CD4-positive, CD25-positive, alpha-beta regulatory T cell (primary cell): ENCODE results near the gene IGDCC3. TPM values are rescaled to one million over a fixed set of nuclear protein-coding genes. Genes with fewer than 3 reads are reported as not detected.

Source experiments
- ATAC-seq, 2 donors: fragments of 150-1000 bp; cut with Tn5 transposase; one replicate each; pipeline ENCODE4 v1.10.0; 2021; ENCODE audit warnings: low read depth in 2 of 2, moderate number of reproducible peaks in 2 of 2, moderate library complexity in 1 of 2
- DNase-seq, 3 donors: peaks; one replicate each; pipeline versions ENCODE4 v3.0.0 to v3.0.0-alpha.2; 2012 to 2022; ENCODE audit warnings: mixed read lengths in 1 of 3
- H3K27ac ChIP-seq: one replicate; pipeline ENCODE4 v1.7.0; 2013; ENCODE audit warnings: mild to moderate bottlenecking, low read length; ENCODE audit not compliant: insufficient read depth, poor library complexity, severe bottlenecking
- H3K27me3 ChIP-seq: one replicate; pipeline ENCODE4 v1.7.0; 2013; ENCODE audit warnings: low read length; ENCODE audit not compliant: control insufficient read depth, insufficient read depth
- H3K36me3 ChIP-seq: one replicate; pipeline ENCODE4 v1.7.0; 2013; ENCODE audit warnings: mild to moderate bottlenecking, low read length, moderate library complexity; ENCODE audit not compliant: control insufficient read depth, insufficient read depth
- H3K4me1 ChIP-seq: 2 replicates; pipeline ENCODE4 v1.7.0; 2013; ENCODE audit warnings: mild to moderate bottlenecking, low read length; ENCODE audit not compliant: insufficient read depth, control insufficient read depth, poor library complexity, severe bottlenecking
- H3K4me3 ChIP-seq: one replicate; pipeline ENCODE4 v1.7.0; 2013; ENCODE audit warnings: low read depth, mild to moderate bottlenecking, low read length, moderate library complexity
- H3K9me3 ChIP-seq, 2 experiments: 1 replicate in 1 of 2; 2 replicates in 1 of 2; pipeline ENCODE4 v1.7.0; 2013; ENCODE audit warnings: low read length in 2 of 2, mild to moderate bottlenecking in 1 of 2, moderate library complexity in 1 of 2; ENCODE audit not compliant: control insufficient read depth in 2 of 2
- H3K27ac Mint-ChIP-seq, 3 donors: one replicate each; pipeline ENCODE4 v1.8.0; 2020 to 2022; ENCODE audit warnings: mild to moderate bottlenecking in 3 of 3, mixed read lengths in 3 of 3, moderate library complexity in 2 of 3
- H3K27me3 Mint-ChIP-seq: one replicate; pipeline ENCODE4 v1.8.0; 2022; ENCODE audit warnings: mild to moderate bottlenecking, mixed read lengths
- H3K36me3 Mint-ChIP-seq: one replicate; pipeline ENCODE4 v1.8.0; 2020; ENCODE audit warnings: mixed read lengths
- H3K4me1 Mint-ChIP-seq, 4 donors: one replicate each; pipeline ENCODE4 v1.8.0; 2020 to 2022; ENCODE audit warnings: mixed read lengths in 4 of 4, mild to moderate bottlenecking in 1 of 4
- H3K4me3 Mint-ChIP-seq, 4 donors: one replicate each; pipeline ENCODE4 v1.8.0; 2020 to 2022; ENCODE audit warnings: mild to moderate bottlenecking in 4 of 4, mixed read lengths in 4 of 4, moderate library complexity in 3 of 4
- H3K9me3 Mint-ChIP-seq, 7 donors: one replicate each; pipeline ENCODE4 v1.8.0; 2020 to 2022; ENCODE audit warnings: mixed read lengths in 7 of 7, mild to moderate bottlenecking in 3 of 7, moderate library complexity in 2 of 7
- polyA plus RNA-seq, 4 donors: library from polyadenylated mRNA; unstranded; fragments of 300-500 nt; fragmentation: Illumina TruSeq; gene quantifications; one replicate each; pipeline ENCODE4 v1.2.3, GENCODE V29; 2021
- total RNA-seq: library from RNA; stranded (reverse); gene quantifications from one replicate; pipeline ENCODE4 v1.2.3, GENCODE V29; 2022

The IGDCC3 gene
- total and polyA plus RNA-seq, 5 donors from 2014 or later, result not detected

DNA sequence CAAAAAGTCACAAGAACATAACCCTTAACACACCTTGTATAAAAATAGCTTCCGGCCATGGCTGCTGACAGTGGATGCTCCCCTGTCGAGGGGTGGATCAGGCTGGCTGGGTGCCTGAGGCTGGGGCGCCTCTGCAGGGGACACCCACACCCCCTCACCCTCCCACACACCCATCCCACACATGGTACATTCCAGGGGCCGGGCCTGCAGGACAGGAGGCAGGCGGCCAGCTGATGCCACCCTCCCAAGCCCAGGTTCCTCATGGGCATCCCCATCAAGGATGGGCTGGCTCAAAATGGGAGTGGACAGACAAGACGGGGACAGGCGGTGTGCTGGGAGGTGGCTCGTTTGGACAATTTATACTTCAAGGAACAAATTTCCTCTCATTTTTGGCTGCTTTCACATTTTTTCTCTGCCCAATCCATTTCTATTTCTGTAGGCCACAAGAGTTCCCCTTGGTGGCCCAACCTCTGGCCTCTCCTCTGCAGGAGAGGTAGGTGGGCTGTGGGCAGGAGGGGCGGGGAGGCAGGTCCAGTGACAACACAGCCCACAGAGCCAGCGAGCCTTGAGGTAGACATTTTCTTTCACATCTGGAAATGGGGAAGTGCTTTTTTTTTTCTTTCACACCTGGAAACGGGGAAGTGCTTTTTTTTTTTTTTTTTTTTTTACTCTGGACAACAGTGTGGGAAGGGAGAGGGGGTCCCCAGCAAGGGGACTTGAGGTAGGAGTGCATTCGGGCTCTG, 50.0 kb downstream of the IGDCC3 start:
- H3K27ac ChIP-seq, result no peak overlapping the region
- no peaks in the 10 kb centered on the region for H3K27me3 ChIP-seq
- peaks cover 0 to 1% (median 0%) of the 10 kb centered on the region in 7 donors for H3K9me3 Mint-ChIP-seq
- no peaks in the 10 kb centered on the region for H3K4me1 Mint-ChIP-seq
- ATAC-seq, result no peak
- H3K4me3 Mint-ChIP-seq, result no peak overlapping the region
- H3K36me3 ChIP-seq, result no peaks in the 10 kb centered on the region
- H3K4me3 ChIP-seq, result no peak overlapping the region
- H3K4me1 ChIP-seq, result no peaks in the 10 kb centered on the region
- no peak overlapping the region for H3K27ac Mint-ChIP-seq
- peaks cover 16% of the 10 kb centered on the region for H3K27me3 Mint-ChIP-seq
- H3K9me3 ChIP-seq, result no peaks in the 10 kb centered on the region
- H3K36me3 Mint-ChIP-seq, result no peaks in the 10 kb centered on the region
- no peak for DNase-seq

DNA sequence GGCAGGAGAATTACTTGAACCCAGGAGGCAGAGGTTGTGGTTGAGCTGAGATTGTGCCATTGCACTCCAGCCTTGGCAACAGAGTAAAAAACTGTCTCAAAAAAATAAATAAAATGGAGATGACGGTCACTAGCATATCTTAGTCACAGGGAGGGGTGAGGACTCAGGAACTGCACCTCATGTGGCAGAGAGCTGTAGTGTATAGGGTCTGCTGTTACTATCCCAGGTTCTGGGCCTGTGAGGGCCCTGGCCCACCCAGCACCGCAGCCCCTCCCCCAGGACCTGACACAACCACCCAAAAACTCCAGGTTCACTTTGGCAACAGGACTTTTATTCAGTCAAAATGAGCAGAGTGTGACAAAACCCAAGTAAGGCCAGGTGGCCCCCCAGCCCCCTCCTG, 51.0 kb downstream of the IGDCC3 start:
- Mint-ChIP-seq H3K27ac (no peak overlapping the region), H3K4me1 (no peaks in the 10 kb centered on the region), H3K27me3 (peaks cover 25% of the 10 kb centered on the region), H3K9me3 (peaks cover 0 to 1% (median 0%) of the 10 kb centered on the region in 7 donors), H3K36me3 (no peaks in the 10 kb centered on the region), H3K4me3 (no peak overlapping the region)
- Histone ChIP-seq H3K4me3 (no peak overlapping the region), H3K27ac (no peak overlapping the region), H3K4me1 (no peaks in the 10 kb centered on the region), H3K27me3 (no peaks in the 10 kb centered on the region), H3K9me3 (no peaks in the 10 kb centered on the region), H3K36me3 (no peaks in the 10 kb centered on the region)
- no peak for ATAC-seq
- DNase-seq, result no peak

DNA sequence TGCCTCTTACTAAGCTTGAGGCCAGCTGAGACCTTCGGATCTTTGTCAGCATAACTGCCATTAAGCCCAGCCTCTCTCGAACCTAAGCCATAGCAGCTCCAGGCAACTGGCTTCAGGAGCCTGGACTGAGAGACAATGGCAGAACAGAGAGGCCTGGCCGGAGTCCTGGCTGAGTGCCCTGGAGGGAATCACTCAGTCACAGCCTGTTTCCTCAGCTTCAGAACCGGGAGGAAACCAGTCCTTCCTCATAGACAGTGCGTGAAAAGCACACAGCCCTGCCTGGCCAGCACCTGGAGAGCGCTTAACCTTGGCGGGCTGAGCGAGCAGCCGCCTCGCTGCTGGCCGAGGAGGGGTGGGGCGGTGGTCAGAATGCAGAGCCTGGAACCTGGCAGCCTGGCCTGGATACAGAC, 51.7 kb downstream of the IGDCC3 start:
- H3K27ac ChIP-seq, result no peak overlapping the region
- no peaks in the 10 kb centered on the region for H3K27me3 ChIP-seq
- Mint-ChIP-seq H3K4me3 (no peak overlapping the region), H3K27ac (peak overlapping the region in 1 of 3 donors; percentile 82), H3K27me3 (peaks cover 25% of the 10 kb centered on the region), H3K36me3 (no peaks in the 10 kb centered on the region), H3K9me3 (peaks cover 0 to 1% (median 0%) of the 10 kb centered on the region in 7 donors), H3K4me1 (no peaks in the 10 kb centered on the region)
- no peak overlapping the region for H3K4me3 ChIP-seq
- H3K4me1 ChIP-seq, result no peaks in the 10 kb centered on the region
- ATAC-seq (no peak), DNase-seq (no peak)
- H3K36me3 ChIP-seq, result no peaks in the 10 kb centered on the region
- no peaks in the 10 kb centered on the region for H3K9me3 ChIP-seq

GRCh38 chr15:65323071-65323511, 54.7 kb downstream of the IGDCC3 start:
- no peak overlapping the region for H3K27ac ChIP-seq
- Mint-ChIP-seq H3K27me3 (peaks cover 38% of the 10 kb centered on the region), H3K36me3 (no peaks in the 10 kb centered on the region), H3K4me3 (no peak overlapping the region), H3K4me1 (no peaks in the 10 kb centered on the region), H3K27ac (no peak overlapping the region), H3K9me3 (peaks cover 0 to 1% (median 0%) of the 10 kb centered on the region in 7 donors)
- ATAC-seq, result no peak
- no peak for DNase-seq
- H3K27me3 ChIP-seq, result no peaks in the 10 kb centered on the region
- no peaks in the 10 kb centered on the region for H3K4me1 ChIP-seq
- H3K4me3 ChIP-seq, result no peak overlapping the region
- no peaks in the 10 kb centered on the region for H3K36me3 ChIP-seq
- H3K9me3 ChIP-seq, result no peaks in the 10 kb centered on the region

- peak; percentile 58 to 76 (median 74) for DNase-seq
- H3K4me1 ChIP-seq, result no peaks in the 10 kb centered on the region
- no peak overlapping the region for H3K4me3 ChIP-seq
- Mint-ChIP-seq H3K4me1 (no peaks in the 10 kb centered on the region), H3K9me3 (no peaks in the 10 kb centered on the region), H3K4me3 (no peak overlapping the region), H3K27ac (peak overlapping the region in 1 of 3 donors; percentile 40), H3K27me3 (peaks cover 33% of the 10 kb centered on the region), H3K36me3 (no peaks in the 10 kb centered on the region)
- H3K27ac ChIP-seq, result no peak overlapping the region
- no peaks in the 10 kb centered on the region for H3K9me3 ChIP-seq
- H3K27me3 ChIP-seq, result no peaks in the 10 kb centered on the region
- H3K36me3 ChIP-seq, result no peaks in the 10 kb centered on the region
- ATAC-seq, result peak; percentile 92 to 94
These were observed 58.9 kb downstream of the IGDCC3 start for GRCh38 chr15:65318870-65319356.

GRCh38 chr15:65312400-65312916, 65.3 kb downstream of the IGDCC3 start:
- no peak overlapping the region for H3K27ac Mint-ChIP-seq
- peaks cover 7% of the 10 kb centered on the region for H3K27me3 Mint-ChIP-seq
- H3K4me1 ChIP-seq, result no peaks in the 10 kb centered on the region
- H3K27me3 ChIP-seq, result no peaks in the 10 kb centered on the region
- no peak for ATAC-seq
- H3K4me1 Mint-ChIP-seq, result no peaks in the 10 kb centered on the region
- peak overlapping the region in 1 of 4 donors; percentile 35 for H3K4me3 Mint-ChIP-seq
- no peak overlapping the region for H3K27ac ChIP-seq
- no peak for DNase-seq
- no peaks in the 10 kb centered on the region for H3K9me3 Mint-ChIP-seq
- no peaks in the 10 kb centered on the region for H3K36me3 ChIP-seq
- no peak overlapping the region for H3K4me3 ChIP-seq
- no peaks in the 10 kb centered on the region for H3K36me3 Mint-ChIP-seq
- H3K9me3 ChIP-seq, result no peaks in the 10 kb centered on the region

GRCh38 chr15:65311760-65312159, 66.0 kb downstream of the IGDCC3 start:
- H3K27me3 ChIP-seq, result no peaks in the 10 kb centered on the region
- no peak overlapping the region for H3K27ac ChIP-seq
- H3K27ac Mint-ChIP-seq, result no peak overlapping the region
- ATAC-seq, result no peak
- no peak overlapping the region for H3K4me3 Mint-ChIP-seq
- H3K4me1 Mint-ChIP-seq, result no peaks in the 10 kb centered on the region
- H3K9me3 Mint-ChIP-seq, result no peaks in the 10 kb centered on the region
- no peaks in the 10 kb centered on the region for H3K9me3 ChIP-seq
- H3K36me3 ChIP-seq, result no peaks in the 10 kb centered on the region
- H3K27me3 Mint-ChIP-seq, result peaks cover 4% of the 10 kb centered on the region
- H3K36me3 Mint-ChIP-seq, result no peaks in the 10 kb centered on the region
- H3K4me3 ChIP-seq, result no peak overlapping the region
- no peak for DNase-seq
- H3K4me1 ChIP-seq, result no peaks in the 10 kb centered on the region
